AG08395 (cell line): ENCODE data around the gene POLR1B.
A peak's percentile ranks its signal among the peaks of the same experiment; 100 is the strongest.
"Not testable (repeated sequence)": the region's sequence is repeated elsewhere in the genome, so short reads cannot be mapped to it uniquely, and the experiment has no call there.

Source experiments
- DNase-seq: peaks from one replicate; pipeline ENCODE4 v3.0.0; 2012; ENCODE audit warnings: mixed read lengths, low spot score

POLR1B gene, protein sequence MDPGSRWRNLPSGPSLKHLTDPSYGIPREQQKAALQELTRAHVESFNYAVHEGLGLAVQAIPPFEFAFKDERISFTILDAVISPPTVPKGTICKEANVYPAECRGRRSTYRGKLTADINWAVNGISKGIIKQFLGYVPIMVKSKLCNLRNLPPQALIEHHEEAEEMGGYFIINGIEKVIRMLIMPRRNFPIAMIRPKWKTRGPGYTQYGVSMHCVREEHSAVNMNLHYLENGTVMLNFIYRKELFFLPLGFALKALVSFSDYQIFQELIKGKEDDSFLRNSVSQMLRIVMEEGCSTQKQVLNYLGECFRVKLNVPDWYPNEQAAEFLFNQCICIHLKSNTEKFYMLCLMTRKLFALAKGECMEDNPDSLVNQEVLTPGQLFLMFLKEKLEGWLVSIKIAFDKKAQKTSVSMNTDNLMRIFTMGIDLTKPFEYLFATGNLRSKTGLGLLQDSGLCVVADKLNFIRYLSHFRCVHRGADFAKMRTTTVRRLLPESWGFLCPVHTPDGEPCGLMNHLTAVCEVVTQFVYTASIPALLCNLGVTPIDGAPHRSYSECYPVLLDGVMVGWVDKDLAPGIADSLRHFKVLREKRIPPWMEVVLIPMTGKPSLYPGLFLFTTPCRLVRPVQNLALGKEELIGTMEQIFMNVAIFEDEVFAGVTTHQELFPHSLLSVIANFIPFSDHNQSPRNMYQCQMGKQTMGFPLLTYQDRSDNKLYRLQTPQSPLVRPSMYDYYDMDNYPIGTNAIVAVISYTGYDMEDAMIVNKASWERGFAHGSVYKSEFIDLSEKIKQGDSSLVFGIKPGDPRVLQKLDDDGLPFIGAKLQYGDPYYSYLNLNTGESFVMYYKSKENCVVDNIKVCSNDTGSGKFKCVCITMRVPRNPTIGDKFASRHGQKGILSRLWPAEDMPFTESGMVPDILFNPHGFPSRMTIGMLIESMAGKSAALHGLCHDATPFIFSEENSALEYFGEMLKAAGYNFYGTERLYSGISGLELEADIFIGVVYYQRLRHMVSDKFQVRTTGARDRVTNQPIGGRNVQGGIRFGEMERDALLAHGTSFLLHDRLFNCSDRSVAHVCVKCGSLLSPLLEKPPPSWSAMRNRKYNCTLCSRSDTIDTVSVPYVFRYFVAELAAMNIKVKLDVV

DNA sequence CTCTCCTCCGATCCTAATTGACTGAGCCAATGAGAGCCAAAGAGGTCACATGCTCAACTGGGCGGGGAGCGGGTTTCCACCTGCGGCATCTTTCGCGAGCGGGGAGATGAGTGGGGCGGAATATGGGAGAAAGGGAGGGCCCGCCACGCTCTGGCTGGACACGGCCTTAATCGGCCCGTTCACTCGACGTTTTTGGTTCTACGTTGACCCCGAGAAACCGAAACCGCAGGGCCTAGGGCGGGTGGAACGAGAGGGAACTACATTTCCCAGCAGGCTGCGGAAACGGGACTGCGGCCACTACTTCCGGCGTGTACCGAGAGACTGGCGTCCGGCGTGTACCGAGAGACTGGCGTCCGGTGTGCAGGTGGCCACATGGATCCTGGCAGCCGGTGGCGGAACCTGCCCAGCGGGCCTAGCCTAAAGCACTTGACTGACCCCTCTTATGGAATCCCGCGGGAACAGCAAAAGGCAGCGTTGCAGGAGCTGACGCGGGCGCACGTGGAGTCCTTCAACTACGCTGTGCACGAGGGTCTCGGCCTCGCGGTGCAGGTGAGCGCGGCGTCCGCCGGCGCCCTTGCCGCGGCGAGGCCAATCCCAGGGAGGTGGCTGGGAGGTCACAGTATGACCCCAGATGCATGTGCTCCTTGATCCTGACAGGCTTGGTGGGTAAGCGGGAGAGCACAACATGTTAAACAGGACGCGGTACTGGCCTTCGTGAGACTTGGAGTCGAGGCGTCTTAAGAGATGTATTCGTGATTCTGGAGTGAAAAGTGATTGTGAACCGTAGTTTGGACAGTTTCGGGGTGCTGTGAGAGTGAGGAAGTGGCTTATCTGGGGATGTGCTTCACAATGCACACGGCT is at the start of gene POLR1B:
POLR1B (plus strand) TSS at position 343 of the 861 bp plus-strand sequence; CDS start at position 373, 30 bp downstream.
- peak; percentile 80 for DNase-seq

DNA sequence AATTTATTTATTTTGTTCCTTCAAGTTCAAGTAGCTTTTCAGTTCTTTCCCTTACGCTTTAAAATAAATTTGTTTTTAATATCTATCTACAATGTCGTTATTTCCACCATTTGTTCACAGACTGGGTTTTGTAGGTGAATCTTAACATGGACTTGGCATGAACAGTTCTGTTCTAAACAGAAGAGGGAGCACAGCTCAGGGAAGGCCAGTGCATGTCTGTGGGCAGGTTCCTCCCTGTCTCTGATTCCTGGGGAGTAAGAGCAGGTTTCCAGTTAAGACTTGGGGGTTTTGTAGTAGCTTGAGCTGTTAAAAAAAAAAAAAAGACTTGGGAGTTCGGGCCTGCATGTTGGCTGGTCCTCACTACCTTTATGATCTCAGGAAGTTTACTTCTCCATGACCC is 49.2 kb upstream of the POLR1B start:
- DNase-seq = no peak

DNA sequence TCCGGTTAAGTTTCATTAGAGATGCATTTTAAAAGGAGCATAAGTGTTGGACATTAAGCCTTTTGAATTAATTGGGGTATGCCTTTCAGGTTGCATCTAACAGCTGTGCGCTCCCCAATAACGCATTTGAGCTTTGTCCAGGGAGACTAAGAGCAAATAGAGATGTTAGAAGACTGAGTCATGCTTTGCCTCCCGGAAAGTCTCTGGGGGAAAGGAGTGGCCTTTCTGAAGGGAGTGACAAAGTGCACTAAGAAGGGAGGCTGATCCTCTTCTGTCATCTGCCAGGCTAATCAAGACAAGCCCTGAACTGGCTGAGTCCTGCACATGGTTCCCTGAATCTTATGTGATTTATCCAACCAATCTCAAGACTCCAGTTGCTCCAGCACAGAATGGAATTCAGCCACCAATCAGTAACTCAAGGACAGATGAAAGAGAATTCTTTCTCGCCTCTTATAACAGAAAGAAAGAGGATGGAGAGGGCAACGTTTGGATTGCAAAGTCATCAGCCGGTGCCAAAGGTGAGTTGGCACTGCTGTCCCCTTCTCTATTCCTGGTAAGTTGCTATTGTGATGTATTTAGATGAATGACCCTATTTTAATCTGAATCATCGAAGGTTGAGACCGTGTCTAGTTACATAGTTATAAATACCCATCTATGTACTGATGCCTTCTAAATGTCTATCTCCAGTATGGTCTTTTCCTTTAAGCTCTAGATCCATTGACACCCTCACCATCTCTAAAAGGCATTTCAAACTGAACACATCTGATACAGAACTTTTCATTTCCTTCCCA is 48.2 kb upstream of the POLR1B start:
- peak; percentile 91 for DNase-seq

DNA sequence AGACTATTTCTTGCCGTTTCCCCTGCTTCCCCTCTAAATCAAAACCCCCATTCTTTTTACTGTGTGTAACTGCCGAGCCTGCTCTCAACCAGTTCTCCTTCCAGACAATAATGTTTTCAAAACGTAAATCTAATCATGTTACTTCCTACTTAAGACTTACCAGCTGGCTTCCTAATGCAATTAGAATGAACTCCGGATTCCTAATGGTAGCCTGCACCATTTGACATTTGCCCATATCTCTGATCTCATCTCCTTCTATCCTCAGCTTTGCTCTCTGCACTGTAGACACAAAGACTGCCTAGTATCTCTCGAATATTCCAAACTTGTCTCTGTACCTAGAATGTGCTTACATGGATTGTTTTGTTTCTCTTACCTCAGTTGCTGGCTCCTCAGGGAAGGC is 47.4 kb upstream of the POLR1B start:
- DNase-seq = no peak

DNA sequence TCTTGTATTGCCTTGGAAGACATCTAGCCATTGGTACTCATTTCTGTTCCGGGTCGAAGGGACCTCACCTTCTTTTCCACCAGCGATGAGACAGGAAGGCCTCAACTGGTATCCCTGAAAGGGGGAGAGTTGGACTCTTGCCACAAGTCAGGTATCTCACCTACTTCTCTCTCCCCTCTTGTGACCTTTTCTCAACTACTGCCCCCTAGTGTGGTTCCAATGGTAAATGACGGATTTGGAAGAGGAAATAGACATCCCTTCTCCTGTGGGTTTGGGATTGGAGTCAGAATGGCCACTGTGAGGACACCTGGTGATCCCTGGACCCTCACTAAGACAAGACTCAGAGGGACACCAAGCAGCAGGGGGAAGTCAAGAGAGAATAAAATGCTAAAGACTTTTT is 46.4 kb upstream of the POLR1B start:
- not testable (repeated sequence) for DNase-seq

DNA sequence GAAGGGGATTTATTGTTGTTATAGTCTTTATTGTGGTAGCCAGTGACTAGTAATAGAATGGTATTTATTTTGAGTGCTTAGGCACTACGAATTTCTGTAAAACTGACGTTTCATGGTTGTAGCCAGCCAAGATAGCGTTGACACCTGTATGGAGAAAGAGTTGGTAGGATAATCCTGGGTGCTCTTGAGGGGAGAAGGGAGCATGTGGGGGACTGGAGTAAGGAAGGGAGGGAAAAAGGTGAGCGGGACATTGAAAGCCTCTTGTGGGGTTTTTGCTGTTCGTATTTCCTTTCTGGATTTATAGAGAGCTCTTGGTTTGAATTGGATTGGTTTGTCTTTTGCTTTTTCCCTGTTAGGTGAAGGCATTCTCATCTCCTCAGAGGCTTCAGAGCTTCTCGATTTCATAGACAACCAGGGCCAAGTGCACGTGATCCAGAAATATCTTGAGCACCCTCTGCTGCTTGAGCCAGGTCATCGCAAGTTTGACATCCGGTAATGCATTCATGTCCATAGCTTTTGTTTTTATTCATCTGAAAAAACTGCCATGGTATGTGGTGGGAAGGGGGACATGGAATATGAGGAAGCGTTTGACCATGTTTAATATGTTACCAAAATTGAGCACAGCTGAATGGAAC is 41.3 kb upstream of the POLR1B start:
- peak; percentile 34 for DNase-seq

DNA sequence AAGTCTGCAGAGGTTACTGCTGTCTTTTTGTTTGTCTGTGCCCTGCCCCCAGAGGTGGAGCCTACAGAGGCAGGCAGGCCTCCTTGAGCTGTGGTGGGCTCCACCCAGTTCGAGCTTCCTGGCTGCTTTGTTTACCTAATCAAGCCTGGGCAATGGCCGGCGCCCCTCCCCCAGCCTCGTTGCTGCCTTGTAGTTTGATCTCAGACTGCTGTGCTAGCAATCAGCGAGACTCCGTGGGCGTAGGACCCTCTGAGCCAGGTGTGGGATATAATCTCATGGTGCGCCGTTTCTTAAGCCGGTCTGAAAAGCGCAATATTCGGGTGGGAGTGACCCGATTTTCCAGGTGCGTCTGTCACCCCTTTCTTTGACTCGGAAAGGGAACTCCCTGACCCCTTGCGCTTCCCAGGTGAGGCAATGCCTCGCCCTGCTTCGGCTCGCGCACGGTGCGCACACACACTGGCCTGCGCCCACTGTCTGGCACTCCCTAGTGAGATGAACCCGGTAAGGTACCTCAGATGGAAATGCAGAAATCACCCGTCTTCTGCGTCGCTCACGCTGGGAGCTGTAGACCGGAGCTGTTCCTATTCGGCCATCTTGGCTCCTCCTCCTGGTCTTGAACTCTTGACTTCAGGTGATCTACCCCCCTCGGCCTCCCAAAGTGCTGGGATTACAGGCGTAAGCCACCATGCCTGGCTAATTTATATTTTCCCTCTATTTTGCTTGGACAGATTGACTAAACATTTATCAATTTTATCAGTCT is 32.8 kb upstream of the POLR1B start:
- not testable (repeated sequence) for DNase-seq

DNA sequence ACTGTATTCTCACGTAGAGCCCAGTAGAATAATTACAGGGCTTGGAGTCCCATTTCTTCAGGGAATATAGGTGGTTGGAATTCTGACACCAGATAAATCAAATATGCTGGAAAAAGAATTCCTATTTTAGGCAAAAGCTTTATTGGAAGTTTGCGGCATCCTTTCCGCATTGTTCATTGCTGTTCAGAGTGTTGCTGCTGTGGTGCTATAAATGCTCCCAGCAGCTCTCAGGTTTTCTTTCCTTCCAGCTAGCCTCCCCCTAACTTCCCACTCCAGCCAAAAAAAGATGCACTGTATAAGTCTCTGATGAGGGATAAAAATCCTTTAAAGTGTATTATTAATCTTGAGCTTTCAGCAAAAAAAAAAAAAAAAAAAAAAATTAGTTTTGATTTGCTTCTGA is 25.5 kb upstream of the POLR1B start:
- DNase-seq = no peak

DNA sequence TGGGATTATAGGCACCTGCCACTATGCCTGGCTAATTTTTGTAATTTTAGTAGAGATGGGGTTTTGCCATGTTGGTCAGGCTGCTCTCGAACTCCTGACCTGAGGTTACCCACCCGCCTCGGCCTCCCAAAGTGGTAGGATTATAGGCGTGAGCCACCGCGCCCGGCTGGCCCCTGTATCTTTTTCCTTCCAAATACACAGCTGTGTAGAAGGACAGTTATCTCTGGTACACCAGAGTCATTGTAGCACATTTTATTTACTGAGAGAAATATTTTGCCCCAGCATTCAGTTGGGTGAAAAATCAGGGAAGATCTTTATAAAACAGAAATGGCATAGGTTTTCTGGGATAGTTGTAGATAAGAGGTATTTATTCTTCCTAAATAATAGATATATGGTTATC is 23.5 kb upstream of the POLR1B start:
- DNase-seq = no peak

DNA sequence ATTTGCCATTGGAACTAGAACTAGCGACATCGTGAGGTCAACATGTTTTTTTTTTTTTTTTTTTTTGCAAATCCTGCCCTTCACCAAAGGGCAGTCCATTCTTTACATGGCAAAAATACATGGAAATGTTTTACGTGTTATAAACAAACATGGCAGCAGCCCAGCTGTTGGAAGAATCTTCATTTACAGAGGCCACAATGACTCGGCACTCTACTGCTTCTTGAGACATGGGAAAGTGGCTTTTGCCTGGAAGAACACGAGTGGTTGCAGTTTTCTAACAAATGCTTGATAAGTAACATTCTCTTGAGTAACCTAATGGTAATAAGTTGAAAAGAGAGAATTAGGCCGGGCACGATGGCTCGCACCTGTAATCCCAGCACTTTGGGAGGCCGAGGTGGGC is 22.8 kb upstream of the POLR1B start:
- no peak for DNase-seq

DNA sequence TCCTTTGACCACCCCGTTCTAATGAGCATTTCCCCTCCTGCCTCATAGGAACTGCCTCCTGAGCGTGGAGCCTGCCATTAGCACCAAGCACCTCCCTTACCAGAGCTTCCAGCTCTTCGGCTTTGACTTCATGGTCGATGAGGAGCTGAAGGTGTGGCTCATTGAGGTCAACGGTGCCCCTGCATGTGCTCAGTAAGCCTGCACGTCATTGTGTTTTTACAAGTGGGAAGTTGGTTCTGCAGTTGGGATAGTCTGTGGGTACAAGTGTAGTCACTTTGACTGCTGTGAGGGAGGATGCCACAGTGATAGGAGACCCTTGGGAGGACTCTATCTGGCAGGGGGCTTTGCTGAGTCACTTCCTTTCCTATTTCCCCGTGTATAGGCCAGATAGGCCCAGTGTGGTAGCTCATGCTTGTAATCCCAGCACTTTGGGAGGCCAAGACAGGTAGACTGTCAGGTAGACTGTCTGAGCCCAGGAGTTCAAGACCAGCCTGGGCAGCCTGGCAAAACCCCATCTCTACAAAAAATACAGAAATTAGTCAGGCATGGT is 22.0 kb upstream of the POLR1B start:
- no peak for DNase-seq

DNA sequence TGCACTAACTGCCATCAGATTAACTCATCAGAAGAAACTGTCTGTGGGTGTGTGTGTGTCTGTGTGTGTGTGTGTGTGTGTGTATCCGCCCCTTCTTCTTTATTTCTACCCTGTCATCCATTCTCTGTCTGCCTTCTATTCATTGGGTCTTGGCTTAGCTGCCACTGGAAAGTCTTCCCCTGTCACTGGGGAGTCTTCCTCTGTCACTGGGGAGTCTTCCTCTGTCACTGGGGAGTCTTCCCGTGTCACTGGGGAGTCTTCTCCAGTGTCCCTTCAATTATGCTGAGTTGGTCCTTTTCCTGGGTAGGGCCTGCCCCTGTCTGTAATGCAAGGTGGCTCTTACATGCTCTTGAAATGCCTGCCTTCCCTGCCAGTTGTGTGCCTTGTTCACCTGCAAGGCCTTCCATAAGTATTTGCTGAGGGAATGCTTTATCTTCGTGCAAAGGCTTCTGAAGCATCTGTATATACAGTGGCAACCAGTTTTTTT is 18.9 kb upstream of the POLR1B start:
- no peak for DNase-seq

DNA sequence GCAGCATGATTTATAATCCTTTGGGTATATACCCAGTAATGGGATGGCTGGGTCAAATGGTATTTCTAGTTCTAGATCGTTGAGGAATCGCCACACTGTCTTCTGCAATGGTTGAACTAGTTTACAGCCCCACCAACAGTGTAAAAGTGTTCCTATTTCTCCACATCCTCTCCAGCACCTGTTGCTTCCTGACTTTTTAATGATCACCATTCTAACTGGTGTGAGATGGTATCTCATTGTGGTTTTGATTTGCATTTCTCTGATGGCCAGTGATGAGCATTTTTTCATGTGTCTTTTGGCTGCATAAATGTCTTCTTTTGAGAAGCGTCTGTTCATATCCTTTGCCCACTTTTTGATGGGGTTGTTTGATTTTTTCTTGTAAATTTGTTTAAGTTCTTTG is 18.0 kb upstream of the POLR1B start:
- not testable (repeated sequence) for DNase-seq

DNA sequence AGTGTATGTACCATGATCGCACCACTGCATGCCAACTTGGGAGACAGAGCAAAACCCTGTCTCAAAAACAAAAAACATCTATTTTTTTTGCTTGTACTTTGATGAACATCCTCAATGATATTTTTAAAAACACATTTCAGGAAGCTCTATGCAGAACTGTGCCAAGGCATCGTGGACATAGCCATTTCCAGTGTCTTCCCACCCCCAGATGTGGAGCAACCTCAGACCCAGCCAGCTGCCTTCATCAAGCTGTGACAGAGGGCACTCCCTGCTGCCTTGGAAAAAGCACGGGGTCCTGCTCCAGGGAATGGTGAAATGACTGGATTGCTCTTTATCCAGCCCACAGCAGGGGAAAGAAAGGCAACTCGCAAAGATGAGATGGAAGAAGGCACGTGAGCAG is 13.7 kb upstream of the POLR1B start:
- no peak for DNase-seq

DNA sequence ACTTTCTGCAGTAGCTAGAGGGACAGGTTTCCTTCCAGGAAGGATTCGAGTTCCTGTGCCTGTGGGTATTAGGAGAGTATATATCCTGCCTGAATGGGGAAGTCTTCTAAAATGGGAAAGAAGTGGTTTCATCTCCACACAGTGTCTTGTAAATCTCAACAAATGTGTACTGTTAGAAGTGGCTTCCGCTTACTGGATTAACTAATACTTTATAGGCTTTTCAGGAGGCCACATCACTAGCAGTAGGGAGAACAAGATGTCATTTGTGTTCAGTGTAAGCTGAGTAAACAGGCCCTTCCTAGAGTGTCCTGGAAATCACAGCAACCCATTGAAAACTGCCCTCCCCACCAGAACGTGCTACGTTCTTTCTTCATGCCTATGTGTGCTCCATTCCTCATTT is 12.5 kb upstream of the POLR1B start:
- no peak for DNase-seq

DNA sequence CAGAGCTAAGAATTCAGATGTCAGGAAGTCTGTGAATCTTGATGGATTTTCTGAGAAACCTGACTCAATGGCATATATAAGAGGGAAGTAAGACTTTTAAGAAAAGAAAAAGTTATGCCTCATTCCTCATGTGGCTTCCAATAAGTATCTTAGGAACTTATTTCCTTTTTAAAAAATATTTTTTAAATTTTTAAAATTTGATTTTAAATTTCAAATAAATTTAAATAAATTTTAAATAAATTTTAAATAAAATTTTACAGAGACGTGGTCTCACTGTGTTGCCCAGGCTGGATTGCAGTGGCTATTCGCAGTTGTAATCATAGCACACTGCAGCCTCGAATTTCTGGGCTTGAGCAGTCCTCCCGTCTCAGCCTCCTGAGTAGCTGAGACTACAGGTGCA is 11.5 kb upstream of the POLR1B start:
- DNase-seq = no peak

DNA sequence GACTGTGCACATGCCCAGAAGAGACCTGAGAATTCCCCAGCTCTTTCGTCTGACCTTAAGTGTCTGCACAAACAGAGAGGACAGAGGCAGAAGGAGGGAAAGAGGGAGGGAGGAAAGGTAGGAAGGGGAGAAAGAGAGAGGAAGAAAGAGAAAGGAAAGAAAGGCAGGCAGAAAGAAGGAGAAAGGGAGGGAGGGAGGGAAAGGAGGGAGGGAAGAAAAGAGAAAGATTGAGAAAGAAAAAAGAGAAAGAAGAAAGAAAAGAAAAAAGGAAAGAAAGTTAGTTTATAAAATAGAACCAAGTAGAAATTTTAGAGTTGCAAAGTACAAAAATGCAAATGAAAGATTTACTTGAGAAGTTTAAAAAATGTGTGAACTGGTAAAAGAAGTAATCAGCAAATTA is 7.4 kb upstream of the POLR1B start:
- DNase-seq = no peak

DNA sequence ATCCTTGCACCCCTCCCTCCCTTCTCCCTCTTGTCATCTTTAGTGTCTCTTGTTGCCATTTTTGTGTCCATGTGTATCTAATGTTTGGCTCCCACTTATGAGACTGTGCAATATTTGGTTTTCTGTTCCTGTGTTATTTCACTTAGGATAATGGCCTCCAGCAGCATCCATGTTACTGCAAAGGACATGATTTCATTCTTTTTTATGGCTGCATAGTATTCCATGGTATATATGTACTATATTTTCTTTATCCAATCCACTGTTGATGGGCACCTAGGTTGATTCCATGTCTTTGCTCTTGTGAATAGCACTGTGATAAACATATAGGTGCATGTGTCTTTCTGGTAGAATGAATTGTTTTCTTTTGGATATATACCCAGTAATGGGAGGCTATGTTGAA is 5.6 kb upstream of the POLR1B start:
- not testable (repeated sequence) for DNase-seq

DNA sequence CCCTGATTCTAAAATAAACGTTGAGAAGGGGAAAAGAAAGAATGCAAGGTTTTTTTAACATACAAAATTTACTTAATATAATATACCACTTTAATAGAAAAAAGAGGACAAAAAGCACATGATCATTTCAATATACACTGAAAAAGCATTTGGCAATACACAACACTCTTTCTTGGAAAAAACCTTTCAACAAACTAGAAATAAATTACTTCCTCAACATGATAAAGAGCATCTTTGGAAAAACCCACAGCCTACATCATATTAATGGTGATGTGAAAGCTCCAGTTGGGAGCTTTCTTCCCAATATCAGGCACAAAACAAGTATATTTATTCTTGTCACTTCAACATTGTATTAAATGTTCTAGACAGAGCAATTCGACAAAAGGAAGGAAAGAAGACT is 3.0 kb upstream of the POLR1B start:
- no peak for DNase-seq
